ENCODE measurements around the gene FAM199X.
"Not testable (repeated sequence)": the region's sequence is repeated elsewhere in the genome, so short reads cannot be mapped to it uniquely, and the experiment has no call there.

Gene FAM199X

GRCh38 chrX:104193485-104193884, 27.2 kb downstream of the FAM199X start:
- no peak for DNase-seq

- no peak for DNase-seq
These were observed 28.8 kb downstream of the FAM199X start for GRCh38 chrX:104195013-104195412.

- DNase-seq, result peak; percentile 35
These were observed 29.3 kb downstream of the FAM199X start for GRCh38 chrX:104195489-104196084.

- DNase-seq, result no peak
These were observed 39.3 kb downstream of the FAM199X start for GRCh38 chrX:104205548-104205947.

GRCh38 chrX:104211187-104211586, 44.9 kb downstream of the FAM199X start:
- DNase-seq, result no peak

- not testable (repeated sequence) for DNase-seq
These were observed 63.8 kb downstream of the FAM199X start for GRCh38 chrX:104230060-104230459.
